Fibroblast of skin of right quadriceps (primary cell): ENCODE results near the gene POLR3H.
"Not testable (repeated sequence)": the region's sequence is repeated elsewhere in the genome, so short reads cannot be mapped to it uniquely, and the experiment has no call there.

Source experiments
- DNase-seq: peaks from one replicate; pipeline ENCODE4 v3.0.0-alpha.2; 2013

POLR3H gene

GRCh38 chr22:41543854-41544670, at the start of gene POLR3H:
TSS of gene POLR3H (minus strand) at chr22:41544470. CDS start at chr22:41544101, 369 bp downstream.
- peak; percentile 97 for DNase-seq

- DNase-seq = not testable (repeated sequence)
Observed at GRCh38 chr22:41593336-41593960, 49.2 kb upstream of the POLR3H start.

- DNase-seq = peak; percentile 100
Observed at GRCh38 chr22:41589391-41590241, 45.3 kb upstream of the POLR3H start, which contains the start of gene PMM1. TSS of gene PMM1 (minus strand) at chr22:41589840. CDS start at chr22:41589805, 35 bp downstream.

GRCh38 chr22:41587347-41587723, 43.1 kb upstream of the POLR3H start:
- no peak for DNase-seq

- DNase-seq = no peak
Observed at GRCh38 chr22:41585898-41586297, 41.6 kb upstream of the POLR3H start.

GRCh38 chr22:41584881-41585280, 40.6 kb upstream of the POLR3H start:
- DNase-seq = no peak

- no peak for DNase-seq
Observed at GRCh38 chr22:41582694-41583093, 38.4 kb upstream of the POLR3H start.

GRCh38 chr22:41579997-41580355, 35.7 kb upstream of the POLR3H start:
- DNase-seq = no peak

GRCh38 chr22:41579297-41579996, 35.2 kb upstream of the POLR3H start:
- DNase-seq = no peak

- DNase-seq = no peak
Observed at GRCh38 chr22:41578818-41579217, 34.5 kb upstream of the POLR3H start.

GRCh38 chr22:41578114-41578513, 33.8 kb upstream of the POLR3H start:
- no peak for DNase-seq

- peak; percentile 54 for DNase-seq
Observed at GRCh38 chr22:41576877-41577276, 32.6 kb upstream of the POLR3H start.

GRCh38 chr22:41575533-41575932, 31.3 kb upstream of the POLR3H start:
- DNase-seq = no peak

- DNase-seq = no peak
Observed at GRCh38 chr22:41574847-41575381, 30.6 kb upstream of the POLR3H start.

- DNase-seq = no peak
Observed at GRCh38 chr22:41573677-41574076, 29.4 kb upstream of the POLR3H start.

GRCh38 chr22:41572305-41572704, 28.0 kb upstream of the POLR3H start:
- DNase-seq = not testable (repeated sequence)

- no peak for DNase-seq
Observed at GRCh38 chr22:41571786-41572185, 27.5 kb upstream of the POLR3H start.

- no peak for DNase-seq
Observed at GRCh38 chr22:41570221-41570620, 26.0 kb upstream of the POLR3H start.

- no peak for DNase-seq
Observed at GRCh38 chr22:41568811-41569210, 24.5 kb upstream of the POLR3H start.

GRCh38 chr22:41567512-41567768, 23.2 kb upstream of the POLR3H start:
- DNase-seq = no peak

- DNase-seq = peak; percentile 83
Observed at GRCh38 chr22:41565403-41566054, 21.3 kb upstream of the POLR3H start.

GRCh38 chr22:41564563-41564962, 20.3 kb upstream of the POLR3H start:
- DNase-seq = no peak
